Measurements from ENCODE around the gene OLFML2B.
"Not testable (repeated sequence)": the region's sequence is repeated elsewhere in the genome, so short reads cannot be mapped to it uniquely, and the experiment has no call there.

Gene OLFML2B

GRCh38 chr1:162059721-162060120 lies 36.1 kb upstream of the OLFML2B start:
- TF ChIP-seq CTCF (IDR thresholded peaks at IDR 0.05; ENCODE audit: insufficient read depth, low read length, poor library complexity, severe bottlenecking): no peak
- DNase-seq (ENCODE audit: extremely low read depth, insufficient read length): no peak
- no peaks in the 10 kb centered on the region for H3K36me3 ChIP-seq (ENCODE audit: control insufficient read depth, insufficient read depth, low read length)
- H3K4me3 ChIP-seq (replicated peaks; ENCODE audit: low read depth, low read length): no peak overlapping the region
- no peaks in the 10 kb centered on the region; the same call in 1 of the 2 replicates for H3K27me3 ChIP-seq (replicated peaks; ENCODE audit: control insufficient read depth, insufficient read depth, low read length)

- Histone ChIP-seq H3K4me3 (replicated peaks; ENCODE audit: low read depth, low read length) (no peak overlapping the region), H3K27me3 (replicated peaks; ENCODE audit: control insufficient read depth, insufficient read depth, low read length) (no peaks in the 10 kb centered on the region; the same call in 1 of the 2 replicates), H3K36me3 (ENCODE audit: control insufficient read depth, insufficient read depth, low read length) (no peaks in the 10 kb centered on the region)
- no peak for TF ChIP-seq CTCF (IDR thresholded peaks at IDR 0.05; ENCODE audit: insufficient read depth, low read length, poor library complexity, severe bottlenecking)
- DNase-seq (ENCODE audit: extremely low read depth, insufficient read length): no peak
Measured at GRCh38 chr1:162056579-162056978, 32.9 kb upstream of the OLFML2B start.

GRCh38 chr1:162056043-162056442 lies 32.4 kb upstream of the OLFML2B start:
- Histone ChIP-seq H3K27me3 (replicated peaks; ENCODE audit: control insufficient read depth, insufficient read depth, low read length) (no peaks in the 10 kb centered on the region; the same call in 1 of the 2 replicates), H3K36me3 (ENCODE audit: control insufficient read depth, insufficient read depth, low read length) (no peaks in the 10 kb centered on the region), H3K4me3 (replicated peaks; ENCODE audit: low read depth, low read length) (no peak overlapping the region)
- peak; percentile 83 for TF ChIP-seq CTCF (IDR thresholded peaks at IDR 0.05; ENCODE audit: insufficient read depth, low read length, poor library complexity, severe bottlenecking)
- peak; percentile 13 for DNase-seq (ENCODE audit: extremely low read depth, insufficient read length)

GRCh38 chr1:162055062-162055461 lies 31.4 kb upstream of the OLFML2B start:
- Histone ChIP-seq H3K4me3 (replicated peaks; ENCODE audit: low read depth, low read length) (no peak overlapping the region), H3K36me3 (ENCODE audit: control insufficient read depth, insufficient read depth, low read length) (no peaks in the 10 kb centered on the region), H3K27me3 (replicated peaks; ENCODE audit: control insufficient read depth, insufficient read depth, low read length) (no peaks in the 10 kb centered on the region; the same call in 1 of the 2 replicates)
- TF ChIP-seq CTCF (IDR thresholded peaks at IDR 0.05; ENCODE audit: insufficient read depth, low read length, poor library complexity, severe bottlenecking): no peak
- no peak for DNase-seq (ENCODE audit: extremely low read depth, insufficient read length)

GRCh38 chr1:162053949-162054348 lies 30.3 kb upstream of the OLFML2B start:
- H3K27me3 ChIP-seq (replicated peaks; ENCODE audit: control insufficient read depth, insufficient read depth, low read length); H3K4me3 ChIP-seq (replicated peaks; ENCODE audit: low read depth, low read length); H3K36me3 ChIP-seq (ENCODE audit: control insufficient read depth, insufficient read depth, low read length); DNase-seq (ENCODE audit: extremely low read depth, insufficient read length): not testable (repeated sequence)

GRCh38 chr1:162046921-162047320 lies 23.3 kb upstream of the OLFML2B start:
- DNase-seq (ENCODE audit: extremely low read depth, insufficient read length): no peak
- H3K27me3 ChIP-seq (replicated peaks; ENCODE audit: control insufficient read depth, insufficient read depth, low read length): no peaks in the 10 kb centered on the region
- TF ChIP-seq CTCF (IDR thresholded peaks at IDR 0.05; ENCODE audit: insufficient read depth, low read length, poor library complexity, severe bottlenecking): no peak
- H3K36me3 ChIP-seq (ENCODE audit: control insufficient read depth, insufficient read depth, low read length): no peaks in the 10 kb centered on the region
- H3K4me3 ChIP-seq (replicated peaks; ENCODE audit: low read depth, low read length): no peak overlapping the region

Measured in GM06990 (cell line).